T-helper 2 cell treated with Interferon-gamma antibody and Interleukin-4, amounts not matched to agents 100 ng/mL and 5 ng/mL, for 36 hours (primary cell): Measurements from ENCODE around the gene DRICH1. TPM values are rescaled to one million over a fixed set of nuclear protein-coding genes. Genes with fewer than 3 reads are reported as not detected.
"Not testable (repeated sequence)": the region's sequence is repeated elsewhere in the genome, so short reads cannot be mapped to it uniquely, and the experiment has no call there.

Experiments
- intact Hi-C: fragments of 100-400 bp; cut with micrococcal nuclease; formaldehyde crosslinking; loops from one replicate; pipeline ENCODE4 v1.15.1; 2023
- total RNA-seq: library from RNA; stranded (reverse); gene quantifications from 2 replicates; pipeline ENCODE4 v1.2.3, GENCODE V29; 2022

DRICH1 gene
- total RNA-seq, 1 donor from 2014 or later: 1.2 TPM

- intact Hi-C loops: no loop called here
Observed at GRCh38 chr22:23569291-23569690, 62.8 kb downstream of the DRICH1 start.

DNA sequence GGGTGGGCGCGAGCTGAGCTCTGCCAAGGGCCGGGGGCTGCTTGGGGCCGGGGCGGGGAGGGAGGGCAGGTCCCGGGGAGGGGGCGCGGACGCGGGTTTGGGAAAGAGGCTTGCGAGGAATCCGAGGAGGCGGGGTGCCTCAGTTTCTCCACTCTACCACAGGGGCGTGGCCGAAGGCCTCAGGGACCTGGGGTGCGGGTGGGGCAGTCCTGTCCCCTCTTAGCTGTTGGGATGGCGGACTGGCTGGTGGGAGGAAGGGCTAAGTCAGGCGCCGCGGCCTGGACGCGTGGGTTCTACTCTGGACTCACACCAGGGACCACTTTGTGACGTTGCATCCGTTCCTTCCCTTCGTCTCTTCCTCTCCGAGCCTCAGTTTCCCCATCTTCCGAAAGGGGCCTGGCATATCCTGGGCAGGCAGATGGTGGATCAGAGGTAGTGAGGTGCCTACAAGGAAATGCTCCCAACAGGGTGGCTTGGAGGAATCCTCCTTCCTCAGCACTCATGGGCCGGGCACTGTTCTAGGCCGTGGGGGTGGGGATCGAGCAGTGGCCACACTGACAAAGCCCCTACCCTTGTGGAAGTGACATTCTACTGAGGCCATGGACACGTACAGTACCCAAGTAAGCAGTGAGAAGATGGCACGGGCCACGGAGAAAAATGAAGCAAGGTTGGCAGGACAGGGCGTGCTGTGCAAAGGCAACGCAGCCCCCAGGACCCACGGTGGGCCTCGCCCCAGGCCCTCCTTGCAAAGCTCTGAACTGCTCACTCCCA lies 65.2 kb downstream of the DRICH1 start:
- intact Hi-C loops: no loop called here

GRCh38 chr22:23565915-23566704 lies 66.0 kb downstream of the DRICH1 start:
- intact Hi-C loops: no loop called here

- intact Hi-C loops: no loop called here
Observed at GRCh38 chr22:23565305-23565914, 66.7 kb downstream of the DRICH1 start.

DNA sequence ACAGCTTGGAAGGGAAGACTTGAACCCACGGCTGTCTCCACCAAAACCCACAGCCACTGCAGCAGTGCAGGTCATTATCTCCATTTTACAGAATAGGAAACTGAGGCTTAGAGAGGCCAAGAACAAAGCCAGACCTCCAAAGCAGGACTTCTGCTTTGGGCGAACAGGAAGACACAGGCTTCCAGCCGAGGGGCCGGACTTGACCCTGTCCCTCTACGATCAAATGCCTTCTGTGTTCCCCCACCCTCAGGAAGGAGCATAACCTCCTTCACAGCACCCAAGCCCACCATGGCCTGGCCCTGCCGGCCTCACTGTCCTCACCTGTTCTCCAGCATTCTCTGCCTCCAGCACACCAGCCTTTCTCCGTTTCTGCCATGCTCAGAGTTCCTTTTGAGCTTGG lies 67.8 kb downstream of the DRICH1 start:
- intact Hi-C loops: no loop called here

DNA sequence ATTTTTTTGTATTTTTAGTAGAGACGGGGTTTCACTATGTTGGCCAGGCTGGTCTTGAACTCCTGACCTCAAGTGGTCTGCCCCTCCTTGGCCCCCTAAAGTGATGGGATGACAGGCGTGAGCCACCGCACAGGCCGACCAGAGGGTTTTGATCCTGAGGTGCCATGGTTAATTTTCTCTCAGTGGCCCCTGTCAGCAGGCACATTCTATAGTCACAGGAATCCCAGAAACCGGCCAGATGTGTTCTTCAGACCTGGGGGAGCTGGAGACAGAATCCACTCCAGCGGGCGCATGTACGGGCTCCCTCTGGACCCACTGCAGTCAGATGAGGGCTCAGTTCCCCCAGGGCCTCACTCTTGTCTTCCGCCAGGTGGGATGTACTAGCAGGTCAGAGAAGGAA lies 69.0 kb downstream of the DRICH1 start:
- intact Hi-C loops: no loop called here

DNA sequence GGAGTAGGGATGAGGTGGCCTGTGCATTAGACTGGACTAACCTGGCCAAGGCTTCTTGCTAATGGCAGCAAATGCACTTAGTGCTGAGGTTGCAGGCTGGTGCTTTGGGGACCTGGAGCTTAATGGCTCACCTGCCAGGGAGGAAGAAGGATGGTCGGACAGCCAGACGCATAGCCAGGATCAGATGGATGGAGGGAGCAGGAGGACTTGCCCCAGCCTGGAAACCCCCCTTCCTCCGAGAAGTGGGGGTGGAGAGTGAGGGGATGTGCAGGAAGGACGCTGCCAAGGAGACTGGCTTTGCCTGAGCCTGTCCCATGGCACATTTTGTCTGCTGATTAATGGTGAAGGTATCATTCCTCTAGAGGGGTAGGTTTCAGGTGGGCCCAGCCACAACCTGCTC lies 69.9 kb downstream of the DRICH1 start:
- intact Hi-C loops: no loop called here

GRCh38 chr22:23561025-23561510 lies 71.1 kb downstream of the DRICH1 start:
- intact Hi-C loops: not testable (repeated sequence)

DNA sequence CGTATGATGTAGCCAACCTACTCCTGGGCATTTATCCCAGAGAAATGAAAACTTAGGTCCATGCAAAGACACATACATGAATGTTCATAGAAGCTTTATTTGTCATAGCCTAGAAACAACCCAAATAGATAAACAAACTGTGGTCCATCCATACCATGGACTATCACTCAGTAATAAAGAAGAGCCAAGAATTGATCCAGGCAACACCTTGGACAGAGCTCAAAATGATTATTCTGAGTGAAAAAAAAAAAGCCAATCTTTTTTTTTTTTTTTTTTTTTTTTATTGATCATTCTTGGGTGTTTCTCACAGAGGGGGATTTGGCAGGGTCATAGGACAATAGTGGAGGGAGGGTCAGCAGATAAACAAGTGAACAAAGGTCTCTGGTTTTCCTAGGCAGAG lies 71.9 kb downstream of the DRICH1 start:
- intact Hi-C loops: not testable (repeated sequence)

Other genes with a start within 250 kb of the DRICH1 start
- gene IGLL1, start 52.0 kb downstream of the DRICH1 start, total RNA-seq: 2.0 and 3.4 TPM in 2 replicates
- 31.4 and 34.7 TPM in 2 replicates for gene RGL4, start 58.7 kb upstream of the DRICH1 start, total RNA-seq
- gene ZNF70, start 118.8 kb upstream of the DRICH1 start, total RNA-seq: 2.5 and 3.0 TPM in 2 replicates
- gene VPREB3, start 122.1 kb upstream of the DRICH1 start, total RNA-seq: not detected in 2 replicates
- gene C22orf15, start 130.7 kb upstream of the DRICH1 start, total RNA-seq: 0.32 and 0.57 TPM in 2 replicates
- gene CHCHD10, start 135.7 kb upstream of the DRICH1 start, total RNA-seq: 52.5 and 59.5 TPM in 2 replicates
- gene MMP11, start 140.5 kb upstream of the DRICH1 start, total RNA-seq: 0.45 and 0.73 TPM in 2 replicates
- gene SMARCB1, start 154.6 kb upstream of the DRICH1 start, total RNA-seq: 82.7 and 89.2 TPM in 2 replicates
- gene DERL3, start 206.7 kb upstream of the DRICH1 start, total RNA-seq: 12.5 and 15.0 TPM in 2 replicates
- gene SLC2A11, start 225.6 kb upstream of the DRICH1 start, total RNA-seq: 7.3 and 7.5 TPM in 2 replicates